GM12878 (cell line): ENCODE results near the gene CHN1. TPM values are rescaled to one million over a fixed set of nuclear protein-coding genes. Genes with fewer than 3 reads are reported as not detected.
A peak's percentile ranks its signal among the peaks of the same experiment; 100 is the strongest.

ENCODE experiments used
- BCL11A ChIP-seq: IDR thresholded peaks from 2 replicates; pipeline ENCODE4 v1.6.1; 2011; ENCODE audit warnings: low read depth, low read length
- BRCA1 ChIP-seq: IDR thresholded peaks from 2 replicates; pipeline ENCODE4 v1.6.1; 2011; ENCODE audit warnings: low read depth, low read length, improper control_type of control experiment
- CBFB ChIP-seq: IDR thresholded peaks from 2 replicates; pipeline ENCODE4 v1.6.1; 2016; ENCODE audit warnings: antibody characterized with exemption, low read depth
- KAT2A ChIP-seq: conservative IDR thresholded peaks from 2 replicates; pipeline ENCODE4 v1.6.1; 2011; ENCODE audit warnings: low read depth, low read length; ENCODE audit not compliant: control insufficient read depth
- NFYA ChIP-seq: IDR thresholded peaks from 2 replicates; pipeline ENCODE4 v1.6.1; 2011; ENCODE audit warnings: low read depth, mild to moderate bottlenecking, low read length, improper control_type of control experiment, borderline replicate concordance
- NR2F1 ChIP-seq: fragments of 450-650 bp; conservative IDR thresholded peaks from 2 replicates; pipeline ENCODE4 v1.6.1; 2017; ENCODE audit warnings: mild to moderate bottlenecking
- PAX5 ChIP-seq: IDR thresholded peaks from 2 replicates; pipeline ENCODE4 v1.6.1; 2011; ENCODE audit warnings: low read depth, low read length, borderline replicate concordance
- POU2F2 ChIP-seq: IDR thresholded peaks from 3 replicates; pipeline ENCODE4 v1.6.1; 2011; ENCODE audit warnings: low read depth, mild to moderate bottlenecking, low read length, borderline replicate concordance
- ZNF622 ChIP-seq: fragments of 450-650 bp; IDR thresholded peaks from 2 replicates; pipeline ENCODE4 v1.6.1; 2017; ENCODE audit warnings: mild to moderate bottlenecking, inconsistent platforms
- polyA plus RNA-seq, 11 experiments: library from polyadenylated mRNA; depleted of rRNA in 4 of 11; unstranded in 6 of 11; stranded (reverse) in 5 of 11; fragments of >200 nt; fragmentation: Nextera tagmentation in 4 of 11; fragmentation: Illumina TruSeq in 1 of 11; extraction: Ambion mirVana in 4 of 11; extraction: Trizol in 1 of 11; gene quantifications; 1 replicate in 1 of 11; 2 replicates in 10 of 11; pipeline versions ENCODE4 v1.2.1 to v1.2.3, GENCODE V29; 2011 to 2016; ENCODE audit warnings: inconsistent platforms in 2 of 11, missing spikeins in 2 of 11, low read depth in 1 of 11
- total RNA-seq, 4 experiments: library from RNA; depleted of rRNA in 3 of 4; stranded (reverse); fragments of >200 nt in 3 of 4; fragmentation: Illumina TruSeq in 1 of 4; extraction: Trizol in 1 of 4; gene quantifications; 2 replicates each; pipeline versions ENCODE4 v1.2.1 to v1.2.3, GENCODE V29; 2013 to 2021
- TF ChIP-seq, protein P1 (sequence below): IDR thresholded peaks from 2 replicates; pipeline ENCODE4 v1.6.1; 2012; ENCODE audit warnings: low read length, inconsistent platforms
- TF ChIP-seq, protein P2 (sequence below): fragments of 450-650 bp; formaldehyde crosslinking; IDR thresholded peaks from 2 replicates; pipeline ENCODE4 v1.4.0; 2022; ENCODE audit warnings: mild to moderate bottlenecking, moderate library complexity
- TF ChIP-seq, protein P3 (sequence below): fragments of 450-650 bp; IDR thresholded peaks from 2 replicates; pipeline ENCODE4 v1.6.1; 2014; ENCODE audit warnings: mild to moderate bottlenecking

The CHN1 gene
- total and polyA plus RNA-seq, 10 of the 15 experiments (the other 5 are each of a cell fraction or from before 2014, with no cell fraction given), result 0.18 to 0.92 (median 0.53) TPM; not detected in 1

DNA sequence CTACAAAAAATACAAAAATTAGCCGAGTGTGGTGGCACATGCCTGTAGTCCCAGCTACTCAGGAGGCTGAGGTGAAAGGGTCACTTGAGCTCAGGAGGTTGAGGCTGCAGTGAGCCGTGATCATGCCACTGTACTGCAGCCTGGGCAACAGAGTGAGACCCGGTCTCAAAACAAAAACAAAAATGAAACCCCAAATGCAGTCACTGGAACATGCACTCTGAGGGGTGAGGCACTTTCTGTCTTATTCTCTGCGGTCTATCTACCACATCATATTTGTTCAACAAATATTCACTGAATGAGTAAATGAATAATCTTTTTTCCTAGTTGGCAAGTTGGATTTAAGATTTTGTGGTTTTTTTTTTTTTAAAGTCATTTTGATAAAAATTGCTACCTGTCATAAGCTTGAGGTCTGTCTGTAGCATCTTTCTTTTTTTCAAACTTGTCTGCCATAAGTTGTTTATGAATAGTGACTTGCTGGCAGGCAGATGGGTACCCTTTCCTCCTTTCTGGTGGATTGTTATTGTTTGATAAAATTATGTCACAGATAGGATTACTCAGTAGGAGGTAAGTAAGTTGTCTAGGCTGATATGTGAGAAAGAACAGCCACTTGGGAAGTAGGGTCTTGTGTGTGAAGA is 252.7 kb downstream of the CHN1 start (continued):
- TF ChIP-seq, protein P1, sequence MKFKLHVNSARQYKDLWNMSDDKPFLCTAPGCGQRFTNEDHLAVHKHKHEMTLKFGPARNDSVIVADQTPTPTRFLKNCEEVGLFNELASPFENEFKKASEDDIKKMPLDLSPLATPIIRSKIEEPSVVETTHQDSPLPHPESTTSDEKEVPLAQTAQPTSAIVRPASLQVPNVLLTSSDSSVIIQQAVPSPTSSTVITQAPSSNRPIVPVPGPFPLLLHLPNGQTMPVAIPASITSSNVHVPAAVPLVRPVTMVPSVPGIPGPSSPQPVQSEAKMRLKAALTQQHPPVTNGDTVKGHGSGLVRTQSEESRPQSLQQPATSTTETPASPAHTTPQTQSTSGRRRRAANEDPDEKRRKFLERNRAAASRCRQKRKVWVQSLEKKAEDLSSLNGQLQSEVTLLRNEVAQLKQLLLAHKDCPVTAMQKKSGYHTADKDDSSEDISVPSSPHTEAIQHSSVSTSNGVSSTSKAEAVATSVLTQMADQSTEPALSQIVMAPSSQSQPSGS, result 0 out of 2 replicates have a peak, but pooled peaks have one; percentile 42
- TF ChIP-seq KAT2A (no peak), NR2F1 (peak; percentile 83), CBFB (peak; percentile 49; the same call in 1 of the 2 replicates), PAX5 (peak; percentile 87), BRCA1 (no peak), POU2F2 (0 out of 3 replicates have a peak, but pooled peaks have one; percentile 20), BCL11A (peak; percentile 10; the same call in 1 of the 2 replicates), ZNF622 (no peak), NFYA (no peak)
- TF ChIP-seq, protein P2, sequence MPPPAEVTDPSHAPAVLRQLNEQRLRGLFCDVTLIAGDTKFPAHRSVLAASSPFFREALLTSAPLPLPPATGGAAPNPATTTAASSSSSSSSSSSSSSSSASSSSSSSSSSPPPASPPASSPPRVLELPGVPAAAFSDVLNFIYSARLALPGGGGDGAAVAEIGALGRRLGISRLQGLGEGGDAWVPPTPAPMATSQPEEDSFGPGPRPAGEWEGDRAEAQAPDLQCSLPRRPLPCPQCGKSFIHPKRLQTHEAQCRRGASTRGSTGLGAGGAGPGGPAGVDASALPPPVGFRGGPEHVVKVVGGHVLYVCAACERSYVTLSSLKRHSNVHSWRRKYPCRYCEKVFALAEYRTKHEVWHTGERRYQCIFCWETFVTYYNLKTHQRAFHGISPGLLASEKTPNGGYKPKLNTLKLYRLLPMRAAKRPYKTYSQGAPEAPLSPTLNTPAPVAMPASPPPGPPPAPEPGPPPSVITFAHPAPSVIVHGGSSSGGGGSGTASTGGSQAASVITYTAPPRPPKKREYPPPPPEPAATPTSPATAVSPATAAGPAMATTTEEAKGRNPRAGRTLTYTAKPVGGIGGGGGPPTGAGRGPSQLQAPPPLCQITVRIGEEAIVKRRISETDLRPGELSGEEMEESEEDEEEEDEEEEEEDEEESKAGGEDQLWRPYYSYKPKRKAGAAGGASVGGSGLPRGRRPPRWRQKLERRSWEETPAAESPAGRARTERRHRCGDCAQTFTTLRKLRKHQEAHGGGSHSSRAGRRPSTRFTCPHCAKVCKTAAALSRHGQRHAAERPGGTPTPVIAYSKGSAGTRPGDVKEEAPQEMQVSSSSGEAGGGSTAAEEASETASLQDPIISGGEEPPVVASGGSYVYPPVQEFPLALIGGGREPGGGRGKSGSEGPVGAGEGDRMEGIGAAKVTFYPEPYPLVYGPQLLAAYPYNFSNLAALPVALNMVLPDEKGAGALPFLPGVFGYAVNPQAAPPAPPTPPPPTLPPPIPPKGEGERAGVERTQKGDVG (CRISPR knock-in tag), result no peak
- TF ChIP-seq, protein P3, sequence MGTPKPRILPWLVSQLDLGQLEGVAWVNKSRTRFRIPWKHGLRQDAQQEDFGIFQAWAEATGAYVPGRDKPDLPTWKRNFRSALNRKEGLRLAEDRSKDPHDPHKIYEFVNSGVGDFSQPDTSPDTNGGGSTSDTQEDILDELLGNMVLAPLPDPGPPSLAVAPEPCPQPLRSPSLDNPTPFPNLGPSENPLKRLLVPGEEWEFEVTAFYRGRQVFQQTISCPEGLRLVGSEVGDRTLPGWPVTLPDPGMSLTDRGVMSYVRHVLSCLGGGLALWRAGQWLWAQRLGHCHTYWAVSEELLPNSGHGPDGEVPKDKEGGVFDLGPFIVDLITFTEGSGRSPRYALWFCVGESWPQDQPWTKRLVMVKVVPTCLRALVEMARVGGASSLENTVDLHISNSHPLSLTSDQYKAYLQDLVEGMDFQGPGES, result no peak
- TF ChIP-seq, all 136 proteins: peak for 23
